Keratinocyte (primary cell): ENCODE data around the gene CHSY3. TPM values are rescaled to one million over a fixed set of nuclear protein-coding genes. Genes with fewer than 3 reads are reported as not detected.
"Not testable (repeated sequence)": the region's sequence is repeated elsewhere in the genome, so short reads cannot be mapped to it uniquely, and the experiment has no call there.

Experiments
- DNase-seq: peaks from one replicate; pipeline ENCODE4 v3.0.0-alpha.2; 2011; ENCODE audit warnings: low read depth, missing footprints, low spot score
- FAIRE-seq: peaks from 2 replicates; lab custom pipeline; 2011; peaks lifted over from hg19 to GRCh38; lab: Jason Lieb, UNC
- H2AFZ ChIP-seq: 2 replicates; pipeline ENCODE4 v1.6.0; 2012; ENCODE audit warnings: low read length, control low read depth, inconsistent platforms; ENCODE audit not compliant: control insufficient read depth
- H3K27ac ChIP-seq: 2 replicates; pipeline ENCODE4 v1.5.1; 2011; ENCODE audit warnings: low read length; ENCODE audit not compliant: control insufficient read depth, insufficient read depth
- H3K27me3 ChIP-seq: 3 replicates; pipeline ENCODE4 v1.6.0; 2011; ENCODE audit warnings: low read length; ENCODE audit not compliant: control insufficient read depth, insufficient read depth; ENCODE audit errors: extremely low read depth
- H3K36me3 ChIP-seq, 2 experiments: 2 replicates in 1 of 2; 3 replicates in 1 of 2; pipeline ENCODE4 v1.5.1; 2011; ENCODE audit warnings: low read length in 2 of 2, mild to moderate bottlenecking in 1 of 2; ENCODE audit not compliant: control insufficient read depth in 2 of 2, insufficient read depth in 2 of 2; ENCODE audit errors: extremely low read depth in 1 of 2
- H3K4me1 ChIP-seq: 3 replicates; pipeline ENCODE4 v1.5.1; 2011; ENCODE audit warnings: low read length; ENCODE audit not compliant: control insufficient read depth, insufficient read depth; ENCODE audit errors: extremely low read depth
- H3K4me2 ChIP-seq: 3 replicates; pipeline ENCODE4 v1.6.0; 2011; ENCODE audit warnings: low read depth, low read length; ENCODE audit not compliant: control insufficient read depth, insufficient read depth; ENCODE audit errors: extremely low read depth
- H3K4me3 ChIP-seq, 3 experiments: fragments of 200-600 bp in 1 of 3; sonication (generic) in 1 of 3; 2 replicates in 2 of 3; 3 replicates in 1 of 3; pipeline ENCODE4 v1.5.1; 2011 to 2016; ENCODE audit warnings: low read length in 3 of 3, mild to moderate bottlenecking in 3 of 3, control low read depth in 2 of 3, inconsistent platforms in 1 of 3, low read depth in 1 of 3, mixed read lengths in 1 of 3, mixed run types in 1 of 3, moderate library complexity in 1 of 3; ENCODE audit not compliant: control insufficient read depth in 2 of 3, insufficient read depth in 2 of 3; ENCODE audit errors: extremely low read depth in 1 of 3
- H3K79me2 ChIP-seq: 2 replicates; pipeline ENCODE4 v1.6.0; 2012; ENCODE audit warnings: low read length; ENCODE audit not compliant: control insufficient read depth, insufficient read depth
- H3K9ac ChIP-seq: 3 replicates; pipeline ENCODE4 v1.6.0; 2011; ENCODE audit warnings: low read length; ENCODE audit not compliant: control insufficient read depth, insufficient read depth; ENCODE audit errors: extremely low read depth
- H3K9me1 ChIP-seq: 3 replicates; pipeline ENCODE4 v1.6.0; 2011; ENCODE audit warnings: low read length; ENCODE audit not compliant: control insufficient read depth, insufficient read depth; ENCODE audit errors: extremely low read depth
- H3K9me3 ChIP-seq: 2 replicates; pipeline ENCODE4 v1.5.1; 2012; ENCODE audit warnings: low read depth, low read length; ENCODE audit not compliant: control insufficient read depth
- H4K20me1 ChIP-seq: 3 replicates; pipeline ENCODE4 v1.6.0; 2011; ENCODE audit warnings: low read length; ENCODE audit not compliant: control insufficient read depth, insufficient read depth; ENCODE audit errors: extremely low read depth
- EZH2 ChIP-seq: IDR thresholded peaks from one replicate; pipeline ENCODE4 v1.6.1; 2012; ENCODE audit warnings: inconsistent platforms, mild to moderate bottlenecking, low read length, moderate library complexity
- dilution Hi-C: fragments of 300-500 bp; cut with MboI; formaldehyde crosslinking; loops from one replicate; pipeline ENCODE4 v1.7.0; 2020; ENCODE audit warnings: low sequenced_read_pairs; ENCODE audit not compliant: extremely low pct_ligation_motif_present
- polyA plus RNA-seq, 5 experiments: library from polyadenylated mRNA; depleted of rRNA in 3 of 5; stranded (reverse) in 3 of 5; stranded (forward) in 1 of 5; unstranded in 1 of 5; fragments of >200 nt; gene quantifications; 1 replicate in 1 of 5; 2 replicates in 3 of 5; 3 replicates in 1 of 5; pipeline versions ENCODE4 v1.2.1 to v1.2.3, GENCODE V29; 2011 to 2012; ENCODE audit warnings: missing spikeins in 2 of 5, low read depth in 1 of 5, low replicate concordance in 1 of 5
- TF ChIP-seq, protein P1 (sequence below), 3 experiments: IDR thresholded peaks in 1 of 3; conservative IDR thresholded peaks in 1 of 3; optimal IDR thresholded peaks in 1 of 3; 2 replicates in 2 of 3; 3 replicates in 1 of 3; pipeline versions ENCODE3 to v1.5.1; 2011; ENCODE audit warnings: low read length in 3 of 3, mild to moderate bottlenecking in 3 of 3, moderate library complexity in 2 of 3, control low read depth in 1 of 3, inconsistent platforms in 1 of 3; ENCODE audit not compliant: insufficient read depth in 2 of 3; ENCODE audit errors: extremely low read depth in 1 of 3

CHSY3 gene
- polyA plus RNA-seq, 1 donor (not counting 4 experiments of a cell fraction or from before 2014, with no cell fraction given), result 0.47 TPM

DNA sequence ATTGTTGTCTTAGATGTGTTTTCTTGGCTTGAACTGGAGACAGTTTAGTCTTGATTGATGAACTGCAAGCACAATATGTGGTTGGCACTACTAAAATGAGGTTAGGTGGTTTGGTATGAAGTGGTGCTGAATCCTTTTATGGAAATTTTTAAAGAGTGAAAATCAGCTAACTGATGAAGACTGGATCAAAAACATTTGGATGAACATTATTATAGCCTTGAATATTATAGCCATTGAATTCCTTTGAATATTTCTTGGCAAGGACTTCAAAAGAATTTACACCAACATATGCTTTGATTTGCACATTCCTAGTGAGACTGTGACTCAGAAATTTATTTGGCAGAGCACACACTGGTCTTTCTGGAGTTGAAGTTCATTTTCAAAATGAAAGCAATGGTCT is 318.3 kb downstream of the CHSY3 start:
- H3K9me3 ChIP-seq, result no peaks in the 10 kb centered on the region
- no peak for TF ChIP-seq EZH2
- TF ChIP-seq, protein P1, sequence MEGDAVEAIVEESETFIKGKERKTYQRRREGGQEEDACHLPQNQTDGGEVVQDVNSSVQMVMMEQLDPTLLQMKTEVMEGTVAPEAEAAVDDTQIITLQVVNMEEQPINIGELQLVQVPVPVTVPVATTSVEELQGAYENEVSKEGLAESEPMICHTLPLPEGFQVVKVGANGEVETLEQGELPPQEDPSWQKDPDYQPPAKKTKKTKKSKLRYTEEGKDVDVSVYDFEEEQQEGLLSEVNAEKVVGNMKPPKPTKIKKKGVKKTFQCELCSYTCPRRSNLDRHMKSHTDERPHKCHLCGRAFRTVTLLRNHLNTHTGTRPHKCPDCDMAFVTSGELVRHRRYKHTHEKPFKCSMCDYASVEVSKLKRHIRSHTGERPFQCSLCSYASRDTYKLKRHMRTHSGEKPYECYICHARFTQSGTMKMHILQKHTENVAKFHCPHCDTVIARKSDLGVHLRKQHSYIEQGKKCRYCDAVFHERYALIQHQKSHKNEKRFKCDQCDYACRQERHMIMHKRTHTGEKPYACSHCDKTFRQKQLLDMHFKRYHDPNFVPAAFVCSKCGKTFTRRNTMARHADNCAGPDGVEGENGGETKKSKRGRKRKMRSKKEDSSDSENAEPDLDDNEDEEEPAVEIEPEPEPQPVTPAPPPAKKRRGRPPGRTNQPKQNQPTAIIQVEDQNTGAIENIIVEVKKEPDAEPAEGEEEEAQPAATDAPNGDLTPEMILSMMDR (optimal IDR thresholded peaks at IDR 0.05 in 1 of 3, IDR thresholded peaks at IDR 0.05 in 1 of 3, conservative IDR thresholded peaks at IDR 0.05 in 1 of 3; ENCODE audit: extremely low read depth in 1 of 3, insufficient read depth in 2 of 3, low read length in 3 of 3), result no peak
- no peak overlapping the region for H2AFZ ChIP-seq
- H3K9me1 ChIP-seq, result no peaks in the 10 kb centered on the region
- H3K4me2 ChIP-seq, result no peak overlapping the region
- FAIRE-seq (no peak), DNase-seq (no peak)
- no peak overlapping the region for H3K4me3 ChIP-seq
- dilution Hi-C loops, result no loop called here
- H3K4me1 ChIP-seq, result peaks cover 4% of the 10 kb centered on the region
- no peaks in the 10 kb centered on the region for H3K79me2 ChIP-seq
- H4K20me1 ChIP-seq, result no peaks in the 10 kb centered on the region
- no peak overlapping the region for H3K27ac ChIP-seq
- no peaks in the 10 kb centered on the region for H3K36me3 ChIP-seq
- no peaks in the 10 kb centered on the region for H3K27me3 ChIP-seq
- no peak overlapping the region for H3K9ac ChIP-seq

GRCh38 chr5:130226556-130226955 is 322.3 kb downstream of the CHSY3 start:
- H3K27me3 ChIP-seq, H3K4me2 ChIP-seq, H4K20me1 ChIP-seq, FAIRE-seq, H3K27ac ChIP-seq, DNase-seq, H3K4me3 ChIP-seq, H3K4me1 ChIP-seq, H3K79me2 ChIP-seq, dilution Hi-C loops, H3K9me1 ChIP-seq, H2AFZ ChIP-seq, H3K36me3 ChIP-seq, H3K9me3 ChIP-seq, H3K9ac ChIP-seq: not testable (repeated sequence)

GRCh38 chr5:130227699-130228098 is 323.4 kb downstream of the CHSY3 start:
- Histone ChIP-seq H3K9ac (no peak overlapping the region), H3K36me3 (no peaks in the 10 kb centered on the region), H3K27me3 (no peaks in the 10 kb centered on the region), H3K27ac (no peak overlapping the region), H3K79me2 (no peaks in the 10 kb centered on the region), H3K9me1 (no peaks in the 10 kb centered on the region), H2AFZ (no peak overlapping the region), H3K4me1 (peaks cover 3% of the 10 kb centered on the region), H3K4me3 (no peak overlapping the region), H4K20me1 (no peaks in the 10 kb centered on the region), H3K9me3 (no peaks in the 10 kb centered on the region), H3K4me2 (no peak overlapping the region)
- dilution Hi-C loops, result no loop called here
- no peak for FAIRE-seq
- TF ChIP-seq, protein P1 (optimal IDR thresholded peaks at IDR 0.05 in 1 of 3, IDR thresholded peaks at IDR 0.05 in 1 of 3, conservative IDR thresholded peaks at IDR 0.05 in 1 of 3; ENCODE audit: extremely low read depth in 1 of 3, insufficient read depth in 2 of 3, low read length in 3 of 3), result no peak
- TF ChIP-seq EZH2, result no peak
- DNase-seq, result no peak
